ENCODE measurements around the gene CBFA2T3.
"Not testable (repeated sequence)": the region's sequence is repeated elsewhere in the genome, so short reads cannot be mapped to it uniquely, and the experiment has no call there.

The CBFA2T3 gene

DNA sequence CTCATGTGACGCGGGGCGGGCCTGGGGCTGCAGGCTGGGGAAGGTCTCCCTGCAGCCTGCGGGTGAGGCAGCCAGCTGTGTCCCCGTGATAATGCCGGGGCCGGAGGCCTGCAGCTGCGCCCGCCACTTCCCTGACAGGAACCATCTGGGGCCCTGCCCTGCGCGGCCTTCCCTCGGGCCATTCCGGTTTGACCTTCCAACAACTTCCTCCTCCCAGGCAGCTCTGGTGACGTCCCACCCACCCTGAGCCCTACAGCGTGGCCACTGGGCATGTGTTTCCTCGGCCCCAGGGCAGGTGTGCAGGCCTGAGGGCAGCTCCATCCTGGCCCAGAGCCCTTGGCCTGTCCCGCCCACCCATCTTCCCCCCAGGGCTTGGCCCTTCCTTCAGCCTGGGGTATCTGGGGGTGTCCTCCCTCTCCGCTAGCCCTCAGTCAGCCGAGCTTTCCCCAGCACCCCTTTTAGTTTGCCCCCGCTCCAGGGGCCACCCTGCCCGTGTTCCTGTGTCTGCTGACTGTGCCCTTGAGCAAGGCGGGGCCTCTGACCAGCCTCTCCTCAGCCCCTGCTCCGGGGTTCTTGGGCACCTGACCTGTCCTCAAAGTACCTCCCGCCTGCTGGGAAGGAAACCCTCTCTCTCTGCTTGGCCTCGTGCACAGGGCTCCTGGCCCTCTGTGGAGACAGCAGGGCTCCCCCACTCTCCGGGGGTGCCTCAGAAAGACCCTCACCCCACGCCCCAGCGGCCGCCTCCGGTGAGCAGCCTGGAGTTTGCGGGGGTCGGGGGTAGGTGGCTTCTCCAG, at the start of gene CBFA2T3:
TSS of gene CBFA2T3 (minus strand) at position 190 of the 794 bp plus-strand sequence. CDS start 400 bp downstream, outside the sequence.
- DNase-seq, result no peak

DNA sequence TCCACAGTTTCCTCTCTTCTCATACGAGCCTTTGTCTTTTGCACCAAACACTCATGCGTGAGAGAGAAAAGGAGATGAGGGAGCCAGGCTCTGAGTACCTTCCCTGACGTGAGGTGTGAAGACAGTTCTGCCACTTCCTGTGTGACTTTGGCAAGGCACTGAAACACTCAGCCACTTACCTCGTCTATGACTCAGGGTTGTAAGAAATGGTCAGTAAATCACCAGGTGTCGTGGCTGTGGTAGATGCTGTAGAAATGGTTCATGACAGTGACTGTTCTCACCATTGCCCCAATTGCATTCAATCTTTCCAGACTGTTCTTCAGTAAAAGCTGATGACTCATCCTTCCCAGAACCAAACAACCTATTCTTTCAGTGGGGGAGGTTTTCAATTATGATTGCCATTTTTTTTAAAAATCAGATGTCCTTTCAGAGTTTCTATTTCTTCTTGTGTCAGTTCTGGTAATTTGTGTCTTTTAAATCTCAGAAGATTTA, 49.2 kb upstream of the CBFA2T3 start:
- DNase-seq, result no peak

DNA sequence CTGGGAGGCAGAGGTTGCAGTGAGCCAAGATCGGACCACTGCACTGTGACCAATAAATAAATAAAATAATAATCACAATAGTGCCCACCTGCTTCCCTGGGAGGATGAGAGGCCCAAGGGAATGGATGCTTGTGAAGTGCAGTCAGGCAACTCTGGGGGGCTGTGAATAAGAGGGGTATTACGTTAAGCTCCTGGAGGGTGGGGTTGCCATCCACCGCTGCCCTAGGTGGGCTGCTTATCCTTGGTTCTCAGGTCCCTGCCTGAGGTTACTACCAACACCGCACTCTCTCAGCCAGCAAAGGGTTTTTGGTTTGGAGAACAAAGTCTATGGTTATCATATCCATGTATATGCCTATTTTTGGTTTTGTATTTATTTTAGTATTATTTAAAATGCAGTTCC, 48.6 kb upstream of the CBFA2T3 start:
- DNase-seq, result no peak

DNA sequence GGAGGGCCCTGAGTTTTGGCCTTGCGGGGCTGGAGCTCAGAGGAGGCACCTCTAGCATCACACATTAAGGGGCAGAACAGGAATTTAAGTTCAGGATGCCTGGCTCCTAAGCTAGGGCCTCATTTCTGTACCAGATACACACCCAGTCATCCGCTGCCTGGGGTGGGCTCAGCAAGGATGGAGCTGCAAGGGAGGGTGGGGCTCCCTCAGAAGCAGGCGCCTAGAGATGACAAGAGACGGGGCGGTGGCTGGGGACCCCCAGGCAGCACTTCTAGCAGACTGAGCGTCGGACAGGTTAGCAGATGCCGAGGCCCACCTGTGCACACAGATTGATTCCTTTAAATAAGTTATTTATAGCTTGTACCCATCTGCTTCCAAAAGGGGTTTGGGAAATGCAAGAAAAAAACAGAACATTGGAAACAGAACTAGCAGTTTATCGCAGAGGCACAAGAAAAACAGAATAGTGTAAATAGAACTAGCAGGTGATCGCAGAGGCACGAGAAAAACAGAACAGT, 47.6 kb upstream of the CBFA2T3 start:
- DNase-seq, result no peak

DNA sequence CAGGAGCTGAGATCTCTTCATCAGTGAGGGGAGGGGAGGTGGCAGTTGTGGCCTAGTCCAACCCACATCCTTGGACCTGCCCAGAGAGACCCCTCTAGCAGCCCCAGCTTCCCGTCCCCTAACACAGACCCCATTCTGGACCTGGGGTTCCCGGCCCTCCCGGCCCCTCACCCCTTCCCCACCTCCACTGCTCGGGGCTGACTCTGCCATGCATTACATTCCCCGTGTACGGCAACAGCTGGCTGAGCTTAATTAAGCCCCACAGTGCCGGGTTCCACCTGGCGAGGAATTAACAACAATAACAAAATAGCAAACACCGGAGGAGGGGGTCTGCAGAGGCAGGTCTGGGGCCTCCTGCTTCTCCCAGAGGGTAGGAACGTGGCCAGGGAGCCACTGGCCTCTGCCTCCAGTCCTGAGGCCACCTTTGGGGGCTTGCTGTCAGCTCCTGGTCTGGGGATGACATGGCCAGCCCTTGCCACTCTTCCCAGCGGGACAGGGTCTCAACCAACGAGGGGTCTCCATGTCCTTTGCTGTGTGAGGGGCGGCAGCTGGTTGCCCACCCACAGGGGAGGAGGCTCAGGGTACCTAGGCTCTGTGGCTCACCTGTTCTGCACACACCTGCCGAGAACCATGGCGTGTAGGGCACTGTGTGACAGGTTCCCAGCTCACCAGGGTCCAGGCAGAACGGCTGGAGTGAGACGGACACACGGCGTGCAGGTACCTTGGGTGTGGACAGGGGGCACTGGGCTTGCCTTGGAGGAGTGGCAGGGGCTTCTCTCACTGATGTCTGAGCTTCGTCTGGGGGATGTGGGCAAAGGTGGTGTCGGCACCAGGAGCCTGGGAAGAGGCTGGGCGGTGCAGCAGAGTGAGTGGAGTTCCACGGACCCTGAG, 46.9 kb upstream of the CBFA2T3 start:
- DNase-seq, result no peak

DNA sequence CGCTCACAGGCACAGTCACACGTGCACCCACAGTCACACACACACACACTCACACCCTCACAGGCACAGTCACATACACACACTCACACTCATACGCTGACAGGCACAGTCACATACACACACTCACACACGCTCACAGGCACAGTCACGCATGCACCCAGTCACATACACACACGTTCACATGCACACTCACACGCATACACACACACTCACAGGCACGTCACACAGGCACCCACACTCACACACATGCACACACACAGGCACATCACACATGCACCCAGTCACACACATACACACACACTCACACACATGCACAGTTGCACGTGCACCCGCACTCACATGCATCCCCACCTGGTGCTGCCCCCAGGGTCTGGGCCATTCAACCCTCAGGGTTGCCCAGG, 46.1 kb upstream of the CBFA2T3 start:
- no peak for DNase-seq

DNA sequence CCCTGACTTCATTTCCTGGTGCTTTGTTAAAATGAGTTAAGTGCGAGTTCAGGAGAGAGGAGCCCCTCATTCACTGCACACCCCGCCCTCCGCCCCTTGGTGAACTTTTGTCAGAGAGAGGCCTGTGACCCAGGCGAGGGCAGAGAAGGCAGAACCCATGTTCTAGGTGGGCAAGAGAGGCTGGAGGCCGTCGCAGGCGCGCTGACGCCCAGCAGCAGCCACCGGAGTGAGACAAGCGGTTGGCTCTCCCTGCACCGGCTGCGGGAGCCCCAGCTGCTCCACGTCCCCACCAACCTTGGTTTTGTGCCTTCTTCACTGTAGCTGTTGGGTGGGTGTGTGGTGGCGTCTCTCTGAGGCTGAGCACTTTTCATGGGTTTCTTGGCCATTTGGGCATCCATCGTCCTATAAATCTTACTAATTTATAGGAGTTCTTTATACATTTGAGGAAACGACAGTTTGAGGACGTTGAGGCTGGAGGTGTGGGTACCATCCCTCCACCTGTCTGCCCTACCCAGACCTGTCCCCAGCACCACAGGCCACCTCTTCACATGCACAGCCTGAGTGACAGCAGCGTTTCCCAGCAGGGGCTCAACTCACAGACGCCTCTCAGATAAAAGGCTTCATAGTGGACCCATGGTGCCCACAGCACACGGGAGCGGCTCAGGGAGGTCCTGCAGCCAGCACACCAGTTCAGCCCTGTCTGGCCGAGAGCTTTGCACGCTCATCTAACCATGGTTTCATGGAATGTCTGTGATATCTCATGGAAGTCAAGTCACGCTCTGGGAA, 45.2 kb upstream of the CBFA2T3 start:
- no peak for DNase-seq

DNA sequence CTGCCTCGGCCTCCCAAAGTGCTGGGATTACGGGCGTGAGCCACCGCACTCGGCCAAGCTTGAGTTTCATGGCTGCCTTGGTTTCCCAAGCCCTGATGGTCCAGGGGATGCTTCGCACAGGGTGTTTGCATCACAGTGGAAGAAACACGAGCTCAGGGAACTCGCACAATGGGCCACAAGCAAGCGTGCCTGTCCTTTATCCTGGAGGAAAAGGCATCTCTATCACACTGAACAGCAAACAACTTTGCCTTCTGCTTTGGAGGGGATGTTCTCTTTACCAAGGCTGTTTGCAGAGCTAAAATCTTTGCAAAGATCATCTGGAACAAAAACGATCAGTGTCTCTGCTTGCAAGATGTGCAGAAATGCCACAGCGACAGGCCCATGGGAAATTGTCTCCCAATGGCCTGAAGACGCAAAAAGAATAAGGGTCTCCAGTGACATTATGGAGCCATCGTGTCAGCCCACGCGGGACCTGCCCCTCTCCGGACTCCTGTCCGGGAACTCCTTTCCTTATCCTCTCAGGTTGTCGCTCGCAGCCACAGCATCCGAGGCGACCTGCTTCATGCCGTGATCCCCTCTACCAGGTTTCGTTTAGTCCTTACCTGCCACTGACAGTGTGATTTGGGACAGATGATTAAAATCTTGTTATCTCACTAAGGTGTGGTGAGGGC, 44.1 kb upstream of the CBFA2T3 start:
- DNase-seq, result no peak

DNA sequence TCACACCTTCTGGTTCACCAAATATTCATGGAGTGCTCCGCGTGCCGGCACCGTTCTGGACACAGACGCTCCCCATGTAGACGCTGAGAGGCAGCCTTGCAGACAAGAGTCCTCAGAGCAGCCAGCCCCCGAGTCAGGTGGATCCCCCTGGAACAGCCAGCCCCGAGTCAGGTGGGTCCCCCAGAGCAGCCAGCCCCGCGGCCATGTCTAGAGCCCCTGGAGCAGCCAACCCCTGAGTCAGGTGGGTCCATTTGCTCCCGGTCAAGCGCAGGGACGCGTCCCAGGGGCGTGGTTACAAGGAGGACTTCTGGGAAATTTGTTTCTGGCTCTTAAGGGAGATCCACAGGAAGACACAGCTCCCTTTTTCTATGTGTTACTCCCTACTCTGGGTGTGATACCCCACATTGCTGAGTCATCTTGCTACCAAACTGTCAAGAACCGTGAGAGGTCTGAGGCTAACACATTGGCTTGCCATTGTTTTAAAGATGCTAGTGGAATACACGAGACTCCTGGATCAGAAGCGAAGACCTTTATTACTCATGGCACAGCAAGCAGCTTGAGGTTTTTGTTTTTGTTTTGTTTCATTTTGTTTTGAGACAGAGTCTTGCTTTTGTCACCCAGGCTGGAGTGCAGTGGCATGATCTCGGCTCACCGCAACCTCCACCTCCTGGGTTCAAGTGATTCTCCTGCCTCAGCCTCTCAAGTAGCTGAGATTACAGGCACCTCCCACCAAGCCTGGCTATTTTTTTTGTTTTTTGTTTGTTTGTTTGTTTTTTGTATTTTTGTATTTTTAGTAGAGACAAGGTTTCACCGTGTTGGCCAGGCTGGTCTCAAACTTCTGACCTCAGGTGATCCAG, 43.3 kb upstream of the CBFA2T3 start:
- no peak for DNase-seq

DNA sequence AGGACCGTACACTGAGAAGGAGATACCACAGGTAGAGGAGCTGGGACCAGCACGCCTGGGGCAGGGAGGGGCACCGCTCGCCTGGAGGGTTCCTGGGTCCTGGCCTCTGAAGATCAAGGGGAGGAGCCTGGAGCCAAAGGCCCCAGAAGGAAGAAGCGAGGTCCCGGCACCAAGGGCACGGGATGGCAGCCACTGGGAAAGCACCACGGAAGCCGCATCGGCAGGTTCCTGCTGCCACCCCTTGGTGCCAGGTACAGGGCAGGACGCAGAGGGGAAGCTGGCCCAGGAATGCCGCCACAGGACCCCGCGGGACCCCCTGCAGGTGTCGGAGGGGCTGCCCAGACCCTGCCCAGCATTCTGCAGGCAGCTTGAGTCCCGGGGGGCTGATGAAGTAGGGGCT, 42.5 kb upstream of the CBFA2T3 start:
- DNase-seq, result no peak

DNA sequence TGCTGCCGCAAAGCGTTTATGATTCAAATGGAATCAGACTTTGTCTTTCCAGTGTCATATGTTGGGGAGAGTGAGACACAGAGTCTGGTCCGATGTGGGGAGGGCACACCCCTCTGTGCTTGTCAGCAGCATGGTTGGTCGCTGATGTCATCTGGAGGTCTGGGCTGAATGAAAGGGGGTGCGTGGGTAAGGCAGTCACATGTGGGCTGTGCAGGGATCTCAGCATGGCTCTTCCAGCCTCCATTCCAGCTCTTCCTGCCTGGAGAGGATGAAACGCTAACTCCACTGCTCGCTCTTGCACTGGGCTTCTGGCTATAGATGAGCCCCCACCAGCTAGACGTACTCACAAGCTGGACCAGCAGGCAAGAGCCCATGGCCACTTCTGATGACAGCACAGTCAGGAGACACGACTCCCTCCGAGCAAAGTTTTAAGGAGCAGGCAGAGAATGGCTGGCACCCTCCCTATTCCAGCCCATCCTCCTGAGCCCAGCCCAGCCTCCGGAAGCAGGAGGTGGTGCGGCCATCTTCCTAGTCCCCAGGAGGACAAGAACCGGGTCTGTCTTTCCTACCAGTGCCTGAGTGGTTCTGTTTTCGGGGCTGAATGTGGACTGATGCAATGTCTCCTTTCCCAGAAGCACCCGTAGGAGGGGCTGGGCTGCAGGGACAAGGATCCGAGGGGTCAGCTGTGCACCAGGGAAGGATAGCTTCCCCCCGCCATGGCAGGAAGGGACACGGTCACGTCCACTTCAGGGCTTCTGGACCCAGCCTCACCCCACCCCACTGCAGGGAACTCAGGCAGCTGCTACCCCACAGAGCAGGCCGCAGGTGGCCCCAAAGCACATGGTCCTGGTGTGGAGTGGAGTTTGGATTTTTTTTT, 41.5 kb upstream of the CBFA2T3 start:
- no peak for DNase-seq

DNA sequence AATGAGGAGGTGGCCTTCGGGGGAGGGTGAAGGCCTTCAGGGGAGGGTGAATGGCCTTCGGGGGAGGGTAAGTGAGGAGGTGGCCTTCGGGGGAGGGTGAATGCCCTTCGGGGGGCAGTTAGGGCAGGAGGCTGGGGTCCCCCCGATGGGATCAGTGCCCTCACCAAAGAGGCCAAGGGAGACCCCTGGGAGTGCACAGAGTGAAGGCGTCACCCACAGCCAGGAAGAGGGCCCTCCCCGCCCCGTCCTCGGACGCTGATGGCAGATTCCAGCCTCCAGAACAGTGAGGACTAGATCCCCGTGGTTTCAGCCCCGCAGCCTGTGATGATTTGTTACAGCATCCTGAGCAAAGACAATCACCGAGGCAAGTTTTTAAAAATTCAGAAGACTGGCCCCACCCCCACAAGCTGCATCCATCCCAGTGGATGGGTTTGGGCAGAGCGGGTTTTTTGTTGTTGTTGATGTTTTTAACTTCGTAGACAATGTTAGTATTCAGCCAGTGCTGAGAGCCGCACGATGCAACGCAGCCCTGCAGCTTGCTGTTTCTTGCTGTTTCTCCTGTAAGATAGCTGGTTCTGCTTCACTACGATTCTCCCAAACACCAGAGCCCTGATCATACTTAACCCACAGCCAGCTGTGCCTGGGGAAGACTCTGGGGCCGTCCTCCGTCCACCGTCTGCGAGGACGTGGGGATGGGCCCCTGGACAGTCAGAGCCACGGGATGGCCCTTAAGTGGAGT, 40.7 kb upstream of the CBFA2T3 start:
- no peak for DNase-seq

DNA sequence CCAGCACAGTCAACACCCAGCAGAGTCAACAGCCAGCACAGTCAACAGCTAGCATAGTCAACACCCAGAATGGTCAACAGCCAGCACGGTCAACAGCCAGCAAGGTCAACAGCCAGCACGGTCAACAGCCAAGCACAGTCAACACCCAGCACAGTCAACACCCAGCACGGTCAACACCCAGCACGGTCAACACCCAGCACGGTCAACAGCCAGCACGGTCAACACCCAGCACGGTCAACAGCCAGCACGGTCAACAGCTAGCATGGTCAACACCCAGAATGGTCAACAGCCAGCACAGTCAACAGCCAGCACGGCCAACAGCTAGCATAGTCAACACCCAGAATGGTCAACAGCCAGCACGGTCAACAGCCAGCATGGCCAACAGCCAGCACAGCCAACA, 39.6 kb upstream of the CBFA2T3 start:
- DNase-seq, result not testable (repeated sequence)

DNA sequence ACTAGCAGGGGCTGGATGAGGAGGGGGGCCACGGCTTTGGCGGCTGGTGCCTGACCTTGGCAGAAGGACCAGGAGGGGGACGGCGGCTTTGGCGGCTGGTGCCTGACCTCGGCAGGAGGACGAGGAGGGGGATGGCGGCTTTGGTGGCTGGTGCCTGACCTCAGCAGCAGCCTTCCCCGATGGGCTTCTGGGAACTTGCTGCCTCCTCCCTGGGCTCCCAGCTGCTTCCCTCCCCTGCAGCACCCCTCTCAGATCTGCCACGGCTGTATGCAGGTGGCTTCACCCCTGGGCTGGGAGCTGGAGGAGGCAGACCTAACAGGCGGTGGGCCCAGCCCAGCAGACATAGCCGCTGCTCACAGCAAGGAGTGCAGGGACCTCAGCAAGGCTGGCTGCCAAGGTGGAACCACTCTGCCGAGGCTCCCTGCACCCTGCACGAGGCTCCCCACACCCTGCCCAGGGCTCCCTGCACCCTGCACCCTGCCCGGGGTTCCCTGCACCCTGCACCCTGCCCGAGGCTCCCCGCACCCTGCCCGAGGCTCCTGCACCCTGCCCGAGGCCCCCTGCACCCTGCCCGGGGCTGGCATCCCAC, 38.4 kb upstream of the CBFA2T3 start:
- DNase-seq, result no peak

DNA sequence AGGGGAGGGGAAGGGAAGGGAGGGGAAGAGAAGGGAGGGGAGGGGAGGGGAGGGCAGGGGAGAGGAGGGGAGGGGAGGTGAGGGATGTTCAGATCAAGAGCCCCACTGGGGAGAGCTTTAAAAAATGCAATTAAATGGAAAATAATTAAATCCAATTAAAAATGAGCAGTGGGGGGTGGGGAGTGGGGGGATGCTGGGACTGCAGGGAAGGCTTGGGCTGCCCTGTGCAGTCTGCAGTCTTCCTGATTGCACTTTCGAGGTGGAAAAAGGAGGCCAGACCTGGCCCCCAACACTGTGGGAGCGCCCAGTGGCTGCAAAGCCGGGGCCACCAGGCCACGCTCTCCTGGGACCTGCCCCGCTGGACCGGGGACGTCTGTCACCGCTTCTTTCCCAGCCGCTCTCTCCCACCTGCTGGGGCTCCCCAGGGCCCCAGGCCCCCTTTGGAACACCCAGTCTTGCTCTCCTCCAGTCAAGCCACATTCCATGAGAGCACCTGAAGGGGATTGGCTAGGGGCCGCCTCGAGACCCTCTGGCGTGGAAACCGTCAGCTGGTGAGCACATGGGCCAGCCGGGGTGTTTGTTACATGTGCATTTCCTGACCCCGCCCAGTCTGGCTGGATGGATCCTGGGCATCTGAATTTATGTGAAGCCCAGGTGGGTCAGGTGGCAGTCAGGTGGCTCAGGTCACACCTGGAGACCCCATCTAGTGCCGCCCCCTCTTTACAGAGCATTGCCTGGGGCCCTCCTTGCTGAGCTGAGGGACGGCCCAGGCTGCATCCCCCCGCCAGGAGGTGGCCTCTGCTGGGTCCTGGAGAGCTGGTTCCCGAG, 37.6 kb upstream of the CBFA2T3 start:
- DNase-seq, result no peak

DNA sequence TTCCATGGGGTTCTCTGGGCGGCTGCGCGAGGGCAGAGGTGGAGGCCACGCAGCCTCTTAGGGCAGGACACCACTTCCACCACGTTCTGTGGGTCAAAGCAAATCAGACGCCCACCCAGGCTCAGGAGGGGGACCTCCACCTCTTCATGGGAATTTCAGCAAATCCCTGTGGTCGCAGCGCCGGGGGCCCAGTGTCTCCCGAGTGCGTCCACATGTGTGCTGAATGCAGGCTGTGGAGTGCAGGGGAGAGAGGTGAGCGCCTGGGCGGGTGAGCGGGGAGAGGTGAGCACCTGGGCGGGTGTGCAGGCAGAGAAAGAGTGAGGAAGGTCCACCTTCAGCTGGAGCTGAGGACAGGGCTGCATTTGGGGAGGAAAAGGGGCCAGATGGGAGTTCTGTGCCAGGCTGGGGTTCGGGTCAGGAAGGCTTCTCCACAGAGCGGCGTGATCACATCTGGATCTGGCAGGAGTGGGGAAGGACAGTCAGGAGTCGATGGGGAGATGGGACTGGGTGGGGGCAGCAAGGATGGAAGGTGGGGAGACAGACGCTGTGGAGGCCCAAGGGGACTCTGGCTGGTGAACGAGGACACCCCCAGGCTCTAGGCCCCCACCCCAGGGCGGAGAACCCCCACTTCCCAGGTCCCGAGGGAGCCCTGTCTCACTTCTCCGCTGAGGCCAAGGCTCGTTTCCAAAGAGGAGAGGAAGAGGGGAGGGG, 36.8 kb upstream of the CBFA2T3 start:
- DNase-seq, result no peak

DNA sequence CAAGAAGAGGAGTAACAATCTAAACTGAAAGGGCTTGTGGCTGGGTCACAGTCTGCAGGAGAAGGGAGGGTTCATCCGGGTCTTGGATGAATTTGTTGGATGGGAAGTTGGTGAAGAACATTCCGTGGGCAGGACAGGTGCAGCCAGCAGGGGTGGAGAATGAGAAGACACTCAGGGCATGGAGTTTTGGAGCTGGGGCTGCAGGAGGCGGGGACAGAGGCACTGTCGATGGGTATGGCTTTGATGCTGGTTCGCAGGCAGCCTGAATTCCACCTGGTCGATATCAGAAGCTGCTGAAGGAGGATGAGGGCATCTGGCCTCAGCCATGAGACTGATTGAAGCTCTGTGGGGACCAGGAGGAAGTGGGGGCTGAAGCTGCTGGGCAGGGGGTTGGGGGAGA, 36.1 kb upstream of the CBFA2T3 start:
- no peak for DNase-seq

DNA sequence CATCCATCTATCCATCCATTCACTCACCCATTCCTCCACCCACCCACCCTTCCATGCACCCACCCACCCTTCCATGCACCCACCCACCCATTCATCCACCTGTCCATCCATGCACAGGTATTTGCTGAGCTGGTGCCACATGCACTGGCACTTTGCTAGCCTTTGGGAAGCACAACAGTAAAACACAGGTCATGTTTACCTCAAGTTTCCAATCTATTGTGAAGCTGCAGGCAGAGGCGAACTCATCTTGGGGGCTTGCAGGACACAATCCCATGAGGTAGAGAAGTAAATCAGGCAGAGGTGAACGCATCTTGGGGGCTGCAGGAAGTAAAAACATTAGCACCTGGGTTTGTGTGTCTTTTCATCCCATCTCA, 35.6 kb upstream of the CBFA2T3 start:
- DNase-seq, result no peak

All from activated CD8-positive, alpha-beta memory T cell treated with anti-CD3 and anti-CD28 coated beads, Interleukin-2, amount 50 U/mL, for 48 hours (primary cell).